Measurements from ENCODE around the gene LRRC31.

- TF ChIP-seq CTCF (conservative IDR thresholded peaks at IDR 0.05 in 1 of 2, IDR thresholded peaks at IDR 0.05 in 1 of 2; ENCODE audit: low read depth in 1 of 2, low read length in 2 of 2): no peak
- TF ChIP-seq EZH2 (IDR thresholded peaks at IDR 0.05; ENCODE audit: low read length, missing control alignments): no peak
These were observed 54.1 kb downstream of the LRRC31 start for GRCh38 chr3:169815590-169816150.
